IMR-90 (cell line): ENCODE measurements around the gene GSTA2.

Source experiments
- POLR2A ChIP-seq: IDR thresholded peaks from 2 replicates; pipeline ENCODE4 v1.6.1; 2012; ENCODE audit warnings: mild to moderate bottlenecking, low read depth, low read length
- SMC3 ChIP-seq: fragments of 150-350 bp; IDR thresholded peaks from 2 replicates; pipeline ENCODE4 v1.6.1; 2016; ENCODE audit warnings: low read depth, mild to moderate bottlenecking, antibody characterized with exemption, low read length, moderate library complexity

GRCh38 chr6:52733172-52733571 is 30.1 kb downstream of the GSTA2 start:
- TF ChIP-seq POLR2A (no peak), SMC3 (no peak)
